Measurements from ENCODE around the gene PARL. TPM values are rescaled to one million over a fixed set of nuclear protein-coding genes. Genes with fewer than 3 reads are reported as not detected.

PARL gene
- total RNA-seq, 1 experiment from 2014 or later, result 73.7 TPM

GRCh38 chr3:183800243-183800863, 84.3 kb downstream of the PARL start:
- CTCF ChIA-PET, result no interaction called here
- Histone ChIP-seq H3K9me3 (ENCODE audit: low read depth, low read length, poor library complexity, severe bottlenecking) (no peaks in the 10 kb centered on the region), H3K4me1 (ENCODE audit: insufficient read depth, low read length, poor library complexity, severe bottlenecking) (no peaks in the 10 kb centered on the region), H3K36me3 (ENCODE audit: insufficient read depth, low read length, poor library complexity, severe bottlenecking) (peaks cover 72% of the 10 kb centered on the region), H3K27ac (ENCODE audit: low read depth, low read length, poor library complexity, severe bottlenecking) (no peak overlapping the region), H3K27me3 (replicated peaks; ENCODE audit: insufficient read depth, low read depth, low read length, poor library complexity) (no peaks in the 10 kb centered on the region), H3K4me3 (ENCODE audit: low read depth, low read length, poor library complexity, severe bottlenecking) (no peak overlapping the region)
- BruUV-seq (replicated peaks), result no TSS peak
- POLR2A ChIA-PET (ENCODE audit: low non-redundant PET), result no interaction called here
- TF ChIP-seq EZH2 (IDR thresholded peaks at IDR 0.05; ENCODE audit: borderline replicate concordance, low read depth, low read length, poor library complexity, severe bottlenecking), result no peak
- no peak for TF ChIP-seq CTCF (conservative IDR thresholded peaks at IDR 0.05; ENCODE audit: low read depth, low read length)
- intact Hi-C loops (cut with micrococcal nuclease; ENCODE audit: unreplicated experiment), result no loop called here
- DNase-seq (ENCODE audit: low spot score), result no peak

GRCh38 chr3:183799461-183799860, 85.2 kb downstream of the PARL start:
- ChIA-PET CTCF (no interaction called here), POLR2A (ENCODE audit: low non-redundant PET) (no interaction called here)
- BruUV-seq (replicated peaks), result no TSS peak
- intact Hi-C loops (cut with micrococcal nuclease; ENCODE audit: unreplicated experiment), result no loop called here
- TF ChIP-seq CTCF (conservative IDR thresholded peaks at IDR 0.05; ENCODE audit: low read depth, low read length) (no peak), EZH2 (IDR thresholded peaks at IDR 0.05; ENCODE audit: borderline replicate concordance, low read depth, low read length, poor library complexity, severe bottlenecking) (no peak)
- no peak overlapping the region for H3K27ac ChIP-seq (ENCODE audit: low read depth, low read length, poor library complexity, severe bottlenecking)
- H3K27me3 ChIP-seq (replicated peaks; ENCODE audit: insufficient read depth, low read depth, low read length, poor library complexity), result no peaks in the 10 kb centered on the region
- H3K36me3 ChIP-seq (ENCODE audit: insufficient read depth, low read length, poor library complexity, severe bottlenecking), result peaks cover 64% of the 10 kb centered on the region
- H3K9me3 ChIP-seq (ENCODE audit: low read depth, low read length, poor library complexity, severe bottlenecking), result no peaks in the 10 kb centered on the region
- H3K4me3 ChIP-seq (ENCODE audit: low read depth, low read length, poor library complexity, severe bottlenecking), result no peak overlapping the region
- no peaks in the 10 kb centered on the region for H3K4me1 ChIP-seq (ENCODE audit: insufficient read depth, low read length, poor library complexity, severe bottlenecking)
- no peak for DNase-seq (ENCODE audit: low spot score)

- BruUV-seq (replicated peaks), result no TSS peak
- no peaks in the 10 kb centered on the region for H3K9me3 ChIP-seq (ENCODE audit: low read depth, low read length, poor library complexity, severe bottlenecking)
- no peak overlapping the region for H3K4me3 ChIP-seq (ENCODE audit: low read depth, low read length, poor library complexity, severe bottlenecking)
- H3K36me3 ChIP-seq (ENCODE audit: insufficient read depth, low read length, poor library complexity, severe bottlenecking), result peaks cover 55% of the 10 kb centered on the region
- no peak for TF ChIP-seq EZH2 (IDR thresholded peaks at IDR 0.05; ENCODE audit: borderline replicate concordance, low read depth, low read length, poor library complexity, severe bottlenecking)
- no peak for TF ChIP-seq CTCF (conservative IDR thresholded peaks at IDR 0.05; ENCODE audit: low read depth, low read length)
- POLR2A ChIA-PET (ENCODE audit: low non-redundant PET), result no interaction called here
- no peak for DNase-seq (ENCODE audit: low spot score)
- H3K4me1 ChIP-seq (ENCODE audit: insufficient read depth, low read length, poor library complexity, severe bottlenecking), result no peaks in the 10 kb centered on the region
- no peaks in the 10 kb centered on the region for H3K27me3 ChIP-seq (replicated peaks; ENCODE audit: insufficient read depth, low read depth, low read length, poor library complexity)
- intact Hi-C loops (cut with micrococcal nuclease; ENCODE audit: unreplicated experiment), result no loop called here
- CTCF ChIA-PET, result no interaction called here
- H3K27ac ChIP-seq (ENCODE audit: low read depth, low read length, poor library complexity, severe bottlenecking), result no peak overlapping the region
Measured at GRCh38 chr3:183797996-183798395, 86.7 kb downstream of the PARL start.
